GM21381 (cell line): Measurements from ENCODE around the gene LCN10.

Source experiments
- ATAC-seq: cut with Tn5 transposase; IDR thresholded peaks from one replicate; pipeline ENCODE4 v1.9.1; 2021; ENCODE audit warnings: mild to moderate bottlenecking, moderate library complexity; ENCODE audit not compliant: unreplicated experiment

Gene LCN10

GRCh38 chr9:136690104-136690805 is 52.5 kb downstream of the LCN10 start:
- no peak for ATAC-seq

- no peak for ATAC-seq
Observed at GRCh38 chr9:136689108-136689460, 53.7 kb downstream of the LCN10 start.

GRCh38 chr9:136688274-136689107 is 54.2 kb downstream of the LCN10 start:
- ATAC-seq = no peak
